Panc1 (cell line): ENCODE data around the gene CEP164. TPM values are rescaled to one million over a fixed set of nuclear protein-coding genes. Genes with fewer than 3 reads are reported as not detected.

Source experiments
- ATAC-seq: fragments of 200-7000 bp; cut with Tn5 transposase; 2 replicates; pipeline ENCODE4 v1.9.1; 2020; ENCODE audit warnings: mild to moderate bottlenecking, moderate library complexity
- BruUV-seq: library from RNA; stranded (reverse); fragments of 400-500 nt; replicated peaks from 2 replicates; lab custom pipeline; 2021; lab: Mats Ljungman, UMichigan
- CTCF ChIA-PET: fragments of 300-600 bp; sonication (Branson Sonifier 250); formaldehyde crosslinking; loops from one replicate; lab custom pipeline; 2022; ENCODE audit warnings: antibody characterized with exemption; lab: Charles Lee
- POLR2A ChIA-PET: fragments of 300-600 bp; sonication (Branson Sonifier 250); formaldehyde crosslinking; loops from one replicate; lab custom pipeline; 2022; ENCODE audit warnings: antibody characterized with exemption; lab: Charles Lee
- DNase-seq: peaks from one replicate; pipeline ENCODE4 v3.0.0-alpha.2; 2010; ENCODE audit warnings: low read depth, low spot score
- H3K27ac ChIP-seq: 2 replicates; pipeline ENCODE4 v1.5.1; 2011; ENCODE audit warnings: mild to moderate bottlenecking, low read length, inconsistent platforms
- H3K27me3 ChIP-seq: fragments of 200-500 bp; sonication (Bioruptor generic); 2 replicates; pipeline ENCODE4 v1.6.0; 2014; ENCODE audit warnings: low read length, inconsistent platforms; ENCODE audit not compliant: control insufficient read depth, insufficient read depth
- H3K36me3 ChIP-seq: fragments of 200-500 bp; sonication (Bioruptor generic); 2 replicates; pipeline ENCODE4 v1.5.1; 2014; ENCODE audit warnings: inconsistent platforms, mild to moderate bottlenecking, low read length, moderate library complexity; ENCODE audit not compliant: control insufficient read depth, insufficient read depth
- H3K4me1 ChIP-seq: 2 replicates; pipeline ENCODE4 v1.5.1; 2011; ENCODE audit warnings: inconsistent platforms, mild to moderate bottlenecking, low read length, moderate library complexity; ENCODE audit not compliant: control insufficient read depth, insufficient read depth
- H3K4me3 ChIP-seq, 2 experiments: 2 replicates each; pipeline ENCODE4 v1.5.1; 2011 to 2012; ENCODE audit warnings: low read depth in 2 of 2, low read length in 2 of 2, mild to moderate bottlenecking in 2 of 2, inconsistent platforms in 1 of 2, moderate library complexity in 1 of 2
- H3K9me3 ChIP-seq: fragments of 200-500 bp; sonication (Bioruptor generic); 2 replicates; pipeline ENCODE4 v1.5.1; 2014; ENCODE audit warnings: low read depth, mild to moderate bottlenecking, inconsistent platforms, low read length, moderate library complexity; ENCODE audit not compliant: control insufficient read depth, insufficient read depth
- POLR2AphosphoS5 ChIP-seq: IDR thresholded peaks from 2 replicates; pipeline ENCODE4 v1.6.1; 2012; ENCODE audit warnings: mild to moderate bottlenecking, low read depth, low read length, moderate library complexity
- SIN3A ChIP-seq: IDR thresholded peaks from 2 replicates; pipeline ENCODE4 v1.6.1; 2012; ENCODE audit warnings: low read depth, mild to moderate bottlenecking, low read length, moderate library complexity, borderline replicate concordance; ENCODE audit not compliant: insufficient read depth
- TCF7L2 ChIP-seq: IDR thresholded peaks from 2 replicates; pipeline ENCODE4 v1.6.1; 2011; ENCODE audit warnings: mild to moderate bottlenecking, low read depth, low read length, inconsistent platforms
- in situ Hi-C: cut with HindIII; loops from 2 replicates; pipeline ENCODE4 v1.10.0; 2016; ENCODE audit warnings: low sequenced_read_pairs, low pct_unique_long_range_greater_than_20kb
- intact Hi-C: fragments of 100-400 bp; cut with micrococcal nuclease; formaldehyde crosslinking; loops from one replicate; pipeline ENCODE4 v1.10.0; 2022; ENCODE audit not compliant: unreplicated experiment
- total RNA-seq: library from RNA; stranded (reverse); gene quantifications from one replicate; pipeline ENCODE4 v1.2.1, GENCODE V29; 2021; ENCODE audit not compliant: unreplicated experiment
- TF ChIP-seq, protein P1 (sequence below): fragments of 450-650 bp; IDR thresholded peaks from 2 replicates; pipeline ENCODE4 v1.5.1; 2017; ENCODE audit warnings: mild to moderate bottlenecking
- TF ChIP-seq, protein P2 (sequence below), 2 experiments: IDR thresholded peaks; 2 replicates each; pipeline ENCODE4 v1.6.1; 2011 to 2012; ENCODE audit warnings: low read depth in 2 of 2, control low read depth in 1 of 2, low read length in 1 of 2, mild to moderate bottlenecking in 1 of 2, moderate library complexity in 1 of 2; ENCODE audit not compliant: insufficient read depth in 1 of 2

The CEP164 gene
- total RNA-seq, 1 experiment from 2014 or later, result 75.4 TPM

DNA sequence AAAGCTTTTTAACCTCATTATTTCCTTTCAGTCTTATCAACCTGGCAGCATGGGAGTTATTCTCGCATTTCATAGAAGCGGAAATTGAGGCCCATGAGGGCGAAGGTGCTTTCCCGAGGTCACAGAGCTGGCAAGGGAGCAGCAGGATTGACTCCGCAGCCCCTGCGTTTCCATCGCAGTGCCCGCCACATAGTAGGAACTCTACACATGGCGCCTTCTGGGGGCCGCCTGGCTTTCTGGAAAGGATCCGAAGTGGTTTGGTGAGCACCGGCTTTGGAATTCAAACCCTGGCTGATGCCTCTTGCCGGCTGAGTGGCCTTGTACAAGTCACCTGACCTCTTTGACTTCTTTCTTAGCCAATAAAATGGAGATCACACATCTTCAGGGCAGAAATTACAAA, 93.4 kb downstream of the CEP164 start:
- no peak overlapping the region for H3K27ac ChIP-seq
- DNase-seq (no peak), ATAC-seq (no peak)
- in situ Hi-C loops (no loop called here), intact Hi-C loops (loop anchor here (10.0 kb wide), 1 partner anchor 534 kb away; no protein-coding TSS in a partner anchor)
- CTCF ChIA-PET, result no interaction called here
- no peaks in the 10 kb centered on the region for H3K4me1 ChIP-seq
- H3K27me3 ChIP-seq, result no peaks in the 10 kb centered on the region
- H3K9me3 ChIP-seq, result no peaks in the 10 kb centered on the region
- no TSS peak for BruUV-seq
- POLR2A ChIA-PET, result no interaction called here
- TF ChIP-seq SIN3A (no peak), TCF7L2 (no peak), POLR2AphosphoS5 (no peak)
- TF ChIP-seq, protein P1, sequence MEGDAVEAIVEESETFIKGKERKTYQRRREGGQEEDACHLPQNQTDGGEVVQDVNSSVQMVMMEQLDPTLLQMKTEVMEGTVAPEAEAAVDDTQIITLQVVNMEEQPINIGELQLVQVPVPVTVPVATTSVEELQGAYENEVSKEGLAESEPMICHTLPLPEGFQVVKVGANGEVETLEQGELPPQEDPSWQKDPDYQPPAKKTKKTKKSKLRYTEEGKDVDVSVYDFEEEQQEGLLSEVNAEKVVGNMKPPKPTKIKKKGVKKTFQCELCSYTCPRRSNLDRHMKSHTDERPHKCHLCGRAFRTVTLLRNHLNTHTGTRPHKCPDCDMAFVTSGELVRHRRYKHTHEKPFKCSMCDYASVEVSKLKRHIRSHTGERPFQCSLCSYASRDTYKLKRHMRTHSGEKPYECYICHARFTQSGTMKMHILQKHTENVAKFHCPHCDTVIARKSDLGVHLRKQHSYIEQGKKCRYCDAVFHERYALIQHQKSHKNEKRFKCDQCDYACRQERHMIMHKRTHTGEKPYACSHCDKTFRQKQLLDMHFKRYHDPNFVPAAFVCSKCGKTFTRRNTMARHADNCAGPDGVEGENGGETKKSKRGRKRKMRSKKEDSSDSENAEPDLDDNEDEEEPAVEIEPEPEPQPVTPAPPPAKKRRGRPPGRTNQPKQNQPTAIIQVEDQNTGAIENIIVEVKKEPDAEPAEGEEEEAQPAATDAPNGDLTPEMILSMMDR, result no peak
- TF ChIP-seq, protein P2, sequence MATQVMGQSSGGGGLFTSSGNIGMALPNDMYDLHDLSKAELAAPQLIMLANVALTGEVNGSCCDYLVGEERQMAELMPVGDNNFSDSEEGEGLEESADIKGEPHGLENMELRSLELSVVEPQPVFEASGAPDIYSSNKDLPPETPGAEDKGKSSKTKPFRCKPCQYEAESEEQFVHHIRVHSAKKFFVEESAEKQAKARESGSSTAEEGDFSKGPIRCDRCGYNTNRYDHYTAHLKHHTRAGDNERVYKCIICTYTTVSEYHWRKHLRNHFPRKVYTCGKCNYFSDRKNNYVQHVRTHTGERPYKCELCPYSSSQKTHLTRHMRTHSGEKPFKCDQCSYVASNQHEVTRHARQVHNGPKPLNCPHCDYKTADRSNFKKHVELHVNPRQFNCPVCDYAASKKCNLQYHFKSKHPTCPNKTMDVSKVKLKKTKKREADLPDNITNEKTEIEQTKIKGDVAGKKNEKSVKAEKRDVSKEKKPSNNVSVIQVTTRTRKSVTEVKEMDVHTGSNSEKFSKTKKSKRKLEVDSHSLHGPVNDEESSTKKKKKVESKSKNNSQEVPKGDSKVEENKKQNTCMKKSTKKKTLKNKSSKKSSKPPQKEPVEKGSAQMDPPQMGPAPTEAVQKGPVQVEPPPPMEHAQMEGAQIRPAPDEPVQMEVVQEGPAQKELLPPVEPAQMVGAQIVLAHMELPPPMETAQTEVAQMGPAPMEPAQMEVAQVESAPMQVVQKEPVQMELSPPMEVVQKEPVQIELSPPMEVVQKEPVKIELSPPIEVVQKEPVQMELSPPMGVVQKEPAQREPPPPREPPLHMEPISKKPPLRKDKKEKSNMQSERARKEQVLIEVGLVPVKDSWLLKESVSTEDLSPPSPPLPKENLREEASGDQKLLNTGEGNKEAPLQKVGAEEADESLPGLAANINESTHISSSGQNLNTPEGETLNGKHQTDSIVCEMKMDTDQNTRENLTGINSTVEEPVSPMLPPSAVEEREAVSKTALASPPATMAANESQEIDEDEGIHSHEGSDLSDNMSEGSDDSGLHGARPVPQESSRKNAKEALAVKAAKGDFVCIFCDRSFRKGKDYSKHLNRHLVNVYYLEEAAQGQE (IDR thresholded peaks at IDR 0.05; ENCODE audit: insufficient read depth in 1 of 2, low read depth in 2 of 2, low read length in 1 of 2), result no peak
- no peaks in the 10 kb centered on the region for H3K36me3 ChIP-seq
- no peak overlapping the region for H3K4me3 ChIP-seq

DNA sequence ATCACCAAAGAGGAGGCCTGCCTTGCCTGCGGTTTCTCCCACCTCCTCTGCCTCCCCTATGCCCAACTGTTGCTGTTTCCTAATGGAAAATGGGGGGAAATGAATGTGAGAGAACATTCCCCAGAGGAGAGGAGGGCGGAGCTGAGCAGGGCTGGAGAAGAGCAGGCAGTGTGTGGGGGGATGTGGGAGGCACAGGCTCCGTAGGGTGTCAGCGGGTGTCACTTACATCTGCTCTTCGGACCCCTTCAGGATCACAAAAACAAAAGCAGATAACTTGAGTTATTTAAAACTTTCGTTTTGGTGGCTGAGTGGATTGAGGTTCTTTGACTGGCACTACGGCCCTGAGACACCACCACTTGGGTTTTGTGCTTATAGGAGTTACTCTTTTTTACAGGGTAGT, 93.8 kb downstream of the CEP164 start:
- TF ChIP-seq, protein P1, result no peak
- no peak for TF ChIP-seq SIN3A
- TF ChIP-seq TCF7L2, result no peak
- TF ChIP-seq, protein P2 (IDR thresholded peaks at IDR 0.05; ENCODE audit: insufficient read depth in 1 of 2, low read depth in 2 of 2, low read length in 1 of 2), result no peak
- TF ChIP-seq POLR2AphosphoS5, result no peak
- Histone ChIP-seq H3K4me1 (no peaks in the 10 kb centered on the region), H3K27ac (no peak overlapping the region), H3K9me3 (no peaks in the 10 kb centered on the region), H3K36me3 (no peaks in the 10 kb centered on the region), H3K4me3 (no peak overlapping the region), H3K27me3 (no peaks in the 10 kb centered on the region)
- CTCF ChIA-PET, result no interaction called here
- in situ Hi-C loops, result no loop called here
- DNase-seq (no peak), ATAC-seq (no peak)
- POLR2A ChIA-PET, result no interaction called here
- no TSS peak for BruUV-seq
- intact Hi-C loops, result loop anchor here (10.0 kb wide), 1 partner anchor 533 kb away; no protein-coding TSS in a partner anchor
